Activated T-cell treated with anti-CD3 and anti-CD28 coated beads, Interleukin-2, amount 50 U/mL, for 72 hours (primary cell): ENCODE data around the gene LURAP1L. TPM values are rescaled to one million over a fixed set of nuclear protein-coding genes. Genes with fewer than 3 reads are reported as not detected.
A peak's percentile ranks its signal among the peaks of the same experiment; 100 is the strongest.

Experiments used
- ATAC-seq, 2 donors: fragments of 150-1000 bp; cut with Tn5 transposase; replicated peaks in 1 of 2; 2 replicates each; pipeline ENCODE4 v1.10.0; 2021; ENCODE audit warnings: moderate library complexity in 2 of 2, mild to moderate bottlenecking in 1 of 2
- DNase-seq, 2 donors: peaks; one replicate each; pipeline ENCODE4 v3.0.0; 2021 to 2022; ENCODE audit warnings: mixed read lengths in 1 of 2
- H3K27ac Mint-ChIP-seq: one replicate; pipeline ENCODE4 v1.8.0; 2022; ENCODE audit warnings: mild to moderate bottlenecking, moderate library complexity, mixed read lengths
- H3K27me3 Mint-ChIP-seq: one replicate; pipeline ENCODE4 v1.8.0; 2022; ENCODE audit warnings: low read depth, mixed read lengths
- H3K36me3 Mint-ChIP-seq, 2 donors: one replicate each; pipeline ENCODE4 v1.8.0; 2022; ENCODE audit warnings: mixed read lengths in 2 of 2, mild to moderate bottlenecking in 1 of 2; ENCODE audit not compliant: insufficient read depth in 2 of 2
- H3K4me1 Mint-ChIP-seq: one replicate; pipeline ENCODE4 v1.8.0; 2022; ENCODE audit warnings: low read depth, mixed read lengths
- H3K4me3 Mint-ChIP-seq, 2 donors: one replicate each; pipeline ENCODE4 v1.8.0; 2022; ENCODE audit warnings: mild to moderate bottlenecking in 2 of 2, mixed read lengths in 2 of 2, moderate library complexity in 2 of 2
- H3K9me3 Mint-ChIP-seq, 2 donors: one replicate each; pipeline ENCODE4 v1.8.0; 2022; ENCODE audit warnings: mixed read lengths in 2 of 2
- total RNA-seq, 2 donors: library from RNA; stranded (reverse); gene quantifications; one replicate each; pipeline ENCODE4 v1.2.3, GENCODE V29; 2022

Gene LURAP1L
- total RNA-seq, 2 donors from 2014 or later, result not detected

GRCh38 chr9:12822111-12822510 is 47.3 kb downstream of the LURAP1L start:
- peaks cover 3 to 4% of the 10 kb centered on the region in 2 donors for H3K9me3 Mint-ChIP-seq
- no peak for ATAC-seq
- no peak overlapping the region for H3K27ac Mint-ChIP-seq

GRCh38 chr9:12826924-12827565 is 52.2 kb downstream of the LURAP1L start:
- no peaks in the 10 kb centered on the region for H3K36me3 Mint-ChIP-seq
- DNase-seq (no peak), ATAC-seq (no peak)
- no peaks in the 10 kb centered on the region for H3K4me1 Mint-ChIP-seq
- H3K9me3 Mint-ChIP-seq, result peaks cover 0 to 2% of the 10 kb centered on the region in 2 donors
- no peak overlapping the region for H3K4me3 Mint-ChIP-seq
- no peak overlapping the region for H3K27ac Mint-ChIP-seq
- no peaks in the 10 kb centered on the region for H3K27me3 Mint-ChIP-seq

More at GRCh38 chr9:12822111-12822510, 47.3 kb downstream of the LURAP1L start:
- no peak for DNase-seq
- Mint-ChIP-seq H3K36me3 (peaks cover 0 to 2% of the 10 kb centered on the region in 2 donors), H3K27me3 (no peaks in the 10 kb centered on the region), H3K4me1 (no peaks in the 10 kb centered on the region), H3K4me3 (no peak overlapping the region)

GRCh38 chr9:12833701-12834100 is 58.9 kb downstream of the LURAP1L start:
- DNase-seq (no peak), ATAC-seq (no peak)
- peaks cover 0 to 2% of the 10 kb centered on the region in 2 donors for H3K36me3 Mint-ChIP-seq
- H3K27ac Mint-ChIP-seq, result no peak overlapping the region
- no peak overlapping the region for H3K4me3 Mint-ChIP-seq
- H3K4me1 Mint-ChIP-seq, result no peaks in the 10 kb centered on the region
- H3K27me3 Mint-ChIP-seq, result no peaks in the 10 kb centered on the region
- peaks cover 7 to 15% of the 10 kb centered on the region in 2 donors for H3K9me3 Mint-ChIP-seq

- Mint-ChIP-seq H3K4me3 (no peak overlapping the region), H3K27me3 (no peaks in the 10 kb centered on the region)
- ATAC-seq, result no peak
Measured at GRCh38 chr9:12838546-12838945, 63.7 kb downstream of the LURAP1L start.

GRCh38 chr9:12843735-12844134 is 68.9 kb downstream of the LURAP1L start:
- no peak overlapping the region for H3K27ac Mint-ChIP-seq
- H3K36me3 Mint-ChIP-seq, result no peaks in the 10 kb centered on the region
- H3K9me3 Mint-ChIP-seq, result peaks cover 4 to 10% of the 10 kb centered on the region in 2 donors
- no peak for DNase-seq
- H3K27me3 Mint-ChIP-seq, result no peaks in the 10 kb centered on the region
- H3K4me3 Mint-ChIP-seq, result no peak overlapping the region
- H3K4me1 Mint-ChIP-seq, result no peaks in the 10 kb centered on the region
- ATAC-seq, result no peak

More at GRCh38 chr9:12838546-12838945, 63.7 kb downstream of the LURAP1L start:
- Mint-ChIP-seq H3K9me3 (peaks cover 7 to 20% of the 10 kb centered on the region in 2 donors), H3K36me3 (peaks cover 0 to 2% of the 10 kb centered on the region in 2 donors), H3K27ac (no peak overlapping the region), H3K4me1 (no peaks in the 10 kb centered on the region)
- no peak for DNase-seq

GRCh38 chr9:12846035-12846434 is 71.2 kb downstream of the LURAP1L start:
- ATAC-seq (no peak), DNase-seq (no peak)
- H3K4me3 Mint-ChIP-seq, result no peak overlapping the region
- no peaks in the 10 kb centered on the region for H3K27me3 Mint-ChIP-seq
- H3K9me3 Mint-ChIP-seq, result peaks cover 2 to 10% of the 10 kb centered on the region in 2 donors
- no peak overlapping the region for H3K27ac Mint-ChIP-seq
- H3K4me1 Mint-ChIP-seq, result no peaks in the 10 kb centered on the region
- no peaks in the 10 kb centered on the region for H3K36me3 Mint-ChIP-seq

- no peaks in the 10 kb centered on the region for H3K27me3 Mint-ChIP-seq
- no peaks in the 10 kb centered on the region for H3K4me1 Mint-ChIP-seq
- no peaks in the 10 kb centered on the region for H3K36me3 Mint-ChIP-seq
- peaks cover 2 to 7% of the 10 kb centered on the region in 2 donors for H3K9me3 Mint-ChIP-seq
- H3K27ac Mint-ChIP-seq, result no peak overlapping the region
- no peak for DNase-seq
- H3K4me3 Mint-ChIP-seq, result no peak overlapping the region
- ATAC-seq, result no peak
Measured at GRCh38 chr9:12847561-12847960, 72.7 kb downstream of the LURAP1L start.

GRCh38 chr9:12849486-12850003 is 74.7 kb downstream of the LURAP1L start:
- Mint-ChIP-seq H3K27ac (no peak overlapping the region), H3K36me3 (no peaks in the 10 kb centered on the region), H3K27me3 (no peaks in the 10 kb centered on the region), H3K9me3 (peaks cover 2 to 8% of the 10 kb centered on the region in 2 donors), H3K4me3 (no peak overlapping the region), H3K4me1 (no peaks in the 10 kb centered on the region)
- no peak for DNase-seq
- ATAC-seq, result no peak

- H3K4me1 Mint-ChIP-seq, result no peaks in the 10 kb centered on the region
- H3K27ac Mint-ChIP-seq, result peak overlapping the region; percentile 58
- no peak for ATAC-seq
- peaks cover 4 to 5% of the 10 kb centered on the region in 2 donors for H3K9me3 Mint-ChIP-seq
- no peaks in the 10 kb centered on the region for H3K36me3 Mint-ChIP-seq
- H3K4me3 Mint-ChIP-seq, result no peak overlapping the region
- no peaks in the 10 kb centered on the region for H3K27me3 Mint-ChIP-seq
- DNase-seq, result no peak
Measured at GRCh38 chr9:12851341-12852090, 76.7 kb downstream of the LURAP1L start.

- H3K4me1 Mint-ChIP-seq, result no peaks in the 10 kb centered on the region
- DNase-seq (no peak), ATAC-seq (no peak)
- H3K9me3 Mint-ChIP-seq, result peaks cover 4 to 5% of the 10 kb centered on the region in 2 donors
- no peak overlapping the region for H3K27ac Mint-ChIP-seq
- H3K27me3 Mint-ChIP-seq, result no peaks in the 10 kb centered on the region
- no peaks in the 10 kb centered on the region for H3K36me3 Mint-ChIP-seq
- no peak overlapping the region for H3K4me3 Mint-ChIP-seq
Measured at GRCh38 chr9:12853051-12853450, 78.2 kb downstream of the LURAP1L start.

- DNase-seq, result no peak
- Mint-ChIP-seq H3K4me1 (no peaks in the 10 kb centered on the region), H3K27me3 (no peaks in the 10 kb centered on the region), H3K36me3 (no peaks in the 10 kb centered on the region), H3K27ac (no peak overlapping the region), H3K9me3 (peaks cover 4 to 5% of the 10 kb centered on the region in 2 donors), H3K4me3 (no peak overlapping the region)
- no peak for ATAC-seq
Measured at GRCh38 chr9:12854221-12854620, 79.4 kb downstream of the LURAP1L start.

- H3K4me1 Mint-ChIP-seq, result no peaks in the 10 kb centered on the region
- no peaks in the 10 kb centered on the region for H3K27me3 Mint-ChIP-seq
- no peak overlapping the region for H3K4me3 Mint-ChIP-seq
- H3K27ac Mint-ChIP-seq, result no peak overlapping the region
- ATAC-seq (no peak), DNase-seq (no peak)
- H3K36me3 Mint-ChIP-seq, result no peaks in the 10 kb centered on the region
- peaks cover 4 to 5% of the 10 kb centered on the region in 2 donors for H3K9me3 Mint-ChIP-seq
Measured at GRCh38 chr9:12855066-12855465, 80.2 kb downstream of the LURAP1L start.

GRCh38 chr9:12856603-12857002 is 81.8 kb downstream of the LURAP1L start:
- H3K9me3 Mint-ChIP-seq, result peaks cover 4 to 5% of the 10 kb centered on the region in 2 donors
- no peak overlapping the region for H3K4me3 Mint-ChIP-seq
- no peaks in the 10 kb centered on the region for H3K27me3 Mint-ChIP-seq
- no peak for ATAC-seq
- DNase-seq, result no peak
- H3K27ac Mint-ChIP-seq, result no peak overlapping the region
- no peaks in the 10 kb centered on the region for H3K4me1 Mint-ChIP-seq
- H3K36me3 Mint-ChIP-seq, result no peaks in the 10 kb centered on the region
